H9 (cell line): ENCODE results near the gene ARRDC1. TPM values are rescaled to one million over a fixed set of nuclear protein-coding genes. Genes with fewer than 3 reads are reported as not detected.

Experiments used
- DNase-seq: peaks from one replicate; pipeline ENCODE4 v3.0.0-alpha.2; 2017
- H2AFZ ChIP-seq: one replicate; pipeline ENCODE4 v1.6.1; 2013; ENCODE audit warnings: mild to moderate bottlenecking, low read length, control low read depth, moderate library complexity
- H2AK5ac ChIP-seq: 2 replicates; pipeline ENCODE4 v1.6.1; 2013; ENCODE audit warnings: low read length, control low read depth, mixed read lengths; ENCODE audit not compliant: insufficient read length
- H2BK120ac ChIP-seq: one replicate; pipeline ENCODE4 v1.6.1; 2013; ENCODE audit warnings: low read depth, mild to moderate bottlenecking, low read length, control low read depth, inconsistent platforms; ENCODE audit not compliant: poor library complexity, severe bottlenecking
- H2BK12ac ChIP-seq: 2 replicates; pipeline ENCODE4 v1.6.1; 2013; ENCODE audit warnings: low read length, control low read depth, mixed read lengths, low read depth; ENCODE audit not compliant: insufficient read length
- H2BK15ac ChIP-seq: 2 replicates; pipeline ENCODE4 v1.6.1; 2013; ENCODE audit warnings: low read depth, low read length, control low read depth
- H2BK20ac ChIP-seq: one replicate; pipeline ENCODE4 v1.6.1; 2013; ENCODE audit warnings: low read depth, mild to moderate bottlenecking, low read length, control low read depth, inconsistent platforms; ENCODE audit not compliant: poor library complexity, severe bottlenecking
- H2BK5ac ChIP-seq: 2 replicates; pipeline ENCODE4 v1.6.1; 2013; ENCODE audit warnings: low read length, control low read depth, mixed read lengths; ENCODE audit not compliant: insufficient read length
- H3K14ac ChIP-seq: 2 replicates; pipeline ENCODE4 v1.6.1; 2013; ENCODE audit warnings: low read length, control low read depth; ENCODE audit not compliant: insufficient read depth
- H3K18ac ChIP-seq: 2 replicates; pipeline ENCODE4 v1.6.1; 2013; ENCODE audit warnings: low read depth, mild to moderate bottlenecking, mixed read lengths, low read length, control low read depth; ENCODE audit not compliant: insufficient read length
- H3K23ac ChIP-seq: 2 replicates; pipeline ENCODE4 v1.6.1; 2013; ENCODE audit warnings: low read length, control low read depth, mixed read lengths, low read depth; ENCODE audit not compliant: insufficient read length
- H3K23me2 ChIP-seq: 2 replicates; pipeline ENCODE4 v1.6.1; 2013; ENCODE audit warnings: low read depth, mild to moderate bottlenecking, mixed read lengths, low read length, control low read depth; ENCODE audit not compliant: insufficient read length, poor library complexity, severe bottlenecking
- H3K27ac ChIP-seq: 2 replicates; pipeline ENCODE4 v1.5.1; 2013; ENCODE audit warnings: low read length, control low read depth, mixed read lengths, low read depth; ENCODE audit not compliant: insufficient read length
- H3K27me3 ChIP-seq: 2 replicates; pipeline ENCODE4 v1.6.1; 2013; ENCODE audit warnings: low read length, control low read depth, inconsistent platforms; ENCODE audit not compliant: insufficient read depth
- H3K4ac ChIP-seq: 2 replicates; pipeline ENCODE4 v1.6.1; 2013; ENCODE audit warnings: low read depth, mild to moderate bottlenecking, control low read depth, inconsistent platforms, low read length, moderate library complexity
- H3K4me1 ChIP-seq: 2 replicates; pipeline ENCODE4 v1.6.1; 2013; ENCODE audit warnings: low read length, control low read depth, inconsistent platforms; ENCODE audit not compliant: insufficient read depth
- H3K4me2 ChIP-seq: 2 replicates; pipeline ENCODE4 v1.6.1; 2013; ENCODE audit warnings: low read length, control low read depth, mixed read lengths; ENCODE audit not compliant: insufficient read length, insufficient read depth
- H3K56ac ChIP-seq: 2 replicates; pipeline ENCODE4 v1.6.1; 2013; ENCODE audit warnings: low read depth, mild to moderate bottlenecking, mixed read lengths, low read length, control low read depth; ENCODE audit not compliant: insufficient read length
- H3K79me1 ChIP-seq: 2 replicates; pipeline ENCODE4 v1.6.1; 2013; ENCODE audit warnings: low read depth, mild to moderate bottlenecking, moderate library complexity, low read length, control low read depth, inconsistent platforms; ENCODE audit not compliant: insufficient read depth, poor library complexity, severe bottlenecking
- H3K79me2 ChIP-seq: 2 replicates; pipeline ENCODE4 v1.6.1; 2013; ENCODE audit warnings: low read length, control low read depth, inconsistent platforms; ENCODE audit not compliant: insufficient read depth
- H3K9ac ChIP-seq: 2 replicates; pipeline ENCODE4 v1.6.1; 2013; ENCODE audit warnings: low read length, control low read depth, mixed read lengths; ENCODE audit not compliant: insufficient read length; ENCODE audit errors: extremely low read depth
- H3K9me3 ChIP-seq: one replicate; pipeline ENCODE4 v1.6.1; 2013; ENCODE audit warnings: low read depth, low read length, inconsistent platforms; ENCODE audit not compliant: control insufficient read depth
- H3T11ph ChIP-seq: one replicate; pipeline ENCODE4 v1.6.1; 2013; ENCODE audit warnings: mild to moderate bottlenecking, low read length, control low read depth, inconsistent platforms
- H4K20me1 ChIP-seq: one replicate; pipeline ENCODE4 v1.6.1; 2013; ENCODE audit not compliant: control insufficient read depth, insufficient read length, insufficient read depth
- H4K5ac ChIP-seq: 2 replicates; pipeline ENCODE4 v1.6.1; 2013; ENCODE audit warnings: low read depth, mild to moderate bottlenecking, mixed read lengths, low read length, control low read depth; ENCODE audit not compliant: insufficient read length
- H4K8ac ChIP-seq: replicated peaks from 2 replicates; pipeline ENCODE4 v1.6.1; 2013; ENCODE audit warnings: low read length, control low read depth, mixed read lengths, low read depth; ENCODE audit not compliant: insufficient read length
- H4K91ac ChIP-seq: 2 replicates; pipeline ENCODE4 v1.6.1; 2013; ENCODE audit warnings: low read depth, mild to moderate bottlenecking, moderate library complexity, mixed read lengths, low read length, control low read depth; ENCODE audit not compliant: insufficient read length
- H3K27ac Mint-ChIP-seq, 3 experiments: 2 replicates in 2 of 3; 3 replicates in 1 of 3; pipeline ENCODE4 v1.8.0; 2020 to 2021; ENCODE audit warnings: mixed read lengths in 3 of 3, mild to moderate bottlenecking in 1 of 3, moderate library complexity in 1 of 3
- H3K27me3 Mint-ChIP-seq: 2 replicates; pipeline ENCODE4 v1.8.0; 2021; ENCODE audit warnings: low read depth, mild to moderate bottlenecking, moderate library complexity, mixed read lengths
- H3K36me3 Mint-ChIP-seq, 3 experiments: 2 replicates in 2 of 3; 3 replicates in 1 of 3; pipeline ENCODE4 v1.8.0; 2020 to 2021; ENCODE audit warnings: low read depth in 3 of 3, mixed read lengths in 3 of 3; ENCODE audit not compliant: insufficient read depth in 1 of 3
- H3K4me1 Mint-ChIP-seq, 2 experiments: 2 replicates each; pipeline ENCODE4 v1.8.0; 2020; ENCODE audit warnings: mixed read lengths in 2 of 2
- H3K4me3 Mint-ChIP-seq, 2 experiments: 2 replicates in 1 of 2; 3 replicates in 1 of 2; pipeline ENCODE4 v1.8.0; 2020 to 2021; ENCODE audit warnings: mild to moderate bottlenecking in 2 of 2, mixed read lengths in 2 of 2, moderate library complexity in 1 of 2
- H3K9me3 Mint-ChIP-seq, 2 experiments: 2 replicates in 1 of 2; 3 replicates in 1 of 2; pipeline ENCODE4 v1.8.0; 2020; ENCODE audit warnings: mild to moderate bottlenecking in 2 of 2, mixed read lengths in 2 of 2, moderate library complexity in 1 of 2
- CTCF ChIP-seq: fragments of 200-600 bp; sonication (generic); conservative IDR thresholded peaks from 3 replicates; pipeline ENCODE4 v1.8.0; 2021; ENCODE audit warnings: antibody characterized with exemption, mild to moderate bottlenecking
- WGBS: extraction: QIAGEN DNeasy Blood & Tissue Kit; methylation state at CpG from one replicate; pipeline ENCODE4 v1.1.7; 2013; ENCODE audit warnings: missing lambda C conversion rate, low lambda C conversion rate, mixed read lengths; ENCODE audit not compliant: insufficient read length; ENCODE audit errors: extremely low coverage; 5-methylcytosine and 5-hydroxymethylcytosine counted together
- total RNA-seq: library from RNA; stranded (reverse); gene quantifications from 2 replicates; pipeline ENCODE4 v1.2.1, GENCODE V29; 2021

The ARRDC1 gene
- total RNA-seq, 1 experiment from 2014 or later: 34.4 TPM

DNA sequence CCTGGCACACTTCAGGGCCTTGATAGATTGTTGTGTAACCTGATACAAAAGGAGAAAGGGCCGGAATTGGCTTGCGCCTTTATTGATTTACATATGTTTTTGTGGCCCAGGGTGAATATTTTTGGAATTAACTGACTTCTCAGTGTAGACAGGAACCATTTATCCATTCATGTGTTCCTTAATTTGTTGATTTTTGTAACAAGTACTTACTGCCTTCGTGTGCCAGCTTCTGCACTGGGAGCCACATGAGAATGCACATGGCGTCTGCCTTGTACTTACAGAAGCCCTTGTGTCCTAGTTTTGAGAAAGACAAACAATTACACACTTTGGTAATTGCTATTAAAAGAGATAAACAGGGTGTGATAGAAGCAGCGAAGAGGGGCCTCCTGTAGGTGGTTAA, 39.7 kb downstream of the ARRDC1 start:
- no peaks in the 10 kb centered on the region for H3K23me2 ChIP-seq

More for the DNA sequence above, 39.7 kb downstream of the ARRDC1 start:
- TF ChIP-seq CTCF: no peak
- H3K14ac ChIP-seq: no peak overlapping the region
- no peak overlapping the region for H3K56ac ChIP-seq
- no peak overlapping the region for H2BK12ac ChIP-seq
- DNase-seq: no peak
- H4K8ac ChIP-seq: no peak overlapping the region
- Mint-ChIP-seq H3K4me3 (no peak overlapping the region), H3K27ac (peak overlapping the region; percentile 21 to 53 (median 50); a peak in 1 of 7 replicates), H3K4me1 (peaks cover 11 to 24% of the 10 kb centered on the region in 2 experiments), H3K9me3 (no peaks in the 10 kb centered on the region), H3K36me3 (peaks cover 9 to 40% (median 15%) of the 10 kb centered on the region in 3 experiments; a peak in 6 of 7 replicates), H3K27me3 (no peaks in the 10 kb centered on the region)
- H2AK5ac ChIP-seq: no peak overlapping the region
- no peak overlapping the region for H3K18ac ChIP-seq
- no CpG with 5 or more reads among the region's 5 CpGs for WGBS
- H4K91ac ChIP-seq: no peak overlapping the region
- no peaks in the 10 kb centered on the region for H3K9me3 ChIP-seq
- no peak overlapping the region for H2AFZ ChIP-seq
- H3K9ac ChIP-seq: no peak overlapping the region
- no peak overlapping the region for H2BK5ac ChIP-seq
- H4K5ac ChIP-seq: no peak overlapping the region
- no peak overlapping the region for H3K4ac ChIP-seq
- peaks cover 25% of the 10 kb centered on the region for H3K79me1 ChIP-seq
- no peak overlapping the region for H3K27ac ChIP-seq
- no peak overlapping the region for H3K4me2 ChIP-seq
- no peak overlapping the region for H2BK120ac ChIP-seq
- H4K20me1 ChIP-seq: no peaks in the 10 kb centered on the region
- no peak overlapping the region for H2BK20ac ChIP-seq
- H3K4me1 ChIP-seq: no peaks in the 10 kb centered on the region; the same call in 1 of the 2 replicates
- peaks cover 51% of the 10 kb centered on the region; the same call in 1 of the 2 replicates for H3K79me2 ChIP-seq
- no peak overlapping the region for H3K23ac ChIP-seq
- H3T11ph ChIP-seq: no peak overlapping the region
- no peak overlapping the region for H2BK15ac ChIP-seq
- H3K27me3 ChIP-seq: no peaks in the 10 kb centered on the region
